Stimulated activated CD8-positive, alpha-beta memory T cell treated with anti-CD3 and anti-CD28 coated beads, Interleukin-4, amount 100 ng/mL, for 1 hour (primary cell): ENCODE measurements around the gene DAPL1.

Experiments used
- DNase-seq, 2 donors: peaks; one replicate each; pipeline ENCODE4 v3.0.0-alpha.2; 2020; ENCODE audit warnings: low read depth in 2 of 2, low spot score in 1 of 2

DAPL1 gene, protein sequence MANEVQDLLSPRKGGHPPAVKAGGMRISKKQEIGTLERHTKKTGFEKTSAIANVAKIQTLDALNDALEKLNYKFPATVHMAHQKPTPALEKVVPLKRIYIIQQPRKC

DNA sequence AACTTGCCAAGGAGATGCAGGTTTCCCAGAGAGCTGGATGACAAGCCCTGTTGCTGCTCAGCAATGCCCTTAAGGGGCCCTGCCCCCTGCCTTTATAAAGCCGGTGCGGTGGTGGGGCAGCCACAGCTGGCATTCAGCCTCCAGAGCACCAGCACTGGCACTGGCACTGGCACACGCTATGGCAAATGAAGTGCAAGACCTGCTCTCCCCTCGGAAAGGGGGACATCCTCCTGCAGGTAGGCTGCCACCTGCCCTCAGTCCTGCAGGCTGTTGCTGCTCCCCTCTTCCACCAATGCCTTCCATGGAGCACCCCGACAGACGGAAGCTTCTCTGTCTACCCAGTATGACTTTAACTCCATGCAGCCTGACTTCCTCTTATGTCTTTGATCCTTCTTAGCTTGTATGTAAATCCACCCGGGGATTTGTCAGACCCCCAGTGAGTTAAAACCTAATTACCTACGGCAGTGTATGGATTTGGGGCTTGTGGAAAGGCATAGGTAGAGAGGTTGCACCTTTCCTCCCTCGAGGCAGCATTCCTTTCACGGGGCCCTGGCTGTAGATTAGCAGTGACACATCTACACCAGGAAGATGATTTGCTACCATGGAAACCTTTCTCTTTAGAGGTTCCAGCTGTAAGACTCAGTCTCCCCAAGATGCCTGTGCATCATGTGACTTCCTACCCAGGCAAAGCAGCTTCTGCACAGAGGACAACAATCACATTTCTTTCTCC lies at the start of gene DAPL1:
TSS of gene DAPL1 (plus strand) at position 123 of the 730 bp plus-strand sequence. CDS start at position 179, 56 bp downstream.
- DNase-seq: no peak

DNA sequence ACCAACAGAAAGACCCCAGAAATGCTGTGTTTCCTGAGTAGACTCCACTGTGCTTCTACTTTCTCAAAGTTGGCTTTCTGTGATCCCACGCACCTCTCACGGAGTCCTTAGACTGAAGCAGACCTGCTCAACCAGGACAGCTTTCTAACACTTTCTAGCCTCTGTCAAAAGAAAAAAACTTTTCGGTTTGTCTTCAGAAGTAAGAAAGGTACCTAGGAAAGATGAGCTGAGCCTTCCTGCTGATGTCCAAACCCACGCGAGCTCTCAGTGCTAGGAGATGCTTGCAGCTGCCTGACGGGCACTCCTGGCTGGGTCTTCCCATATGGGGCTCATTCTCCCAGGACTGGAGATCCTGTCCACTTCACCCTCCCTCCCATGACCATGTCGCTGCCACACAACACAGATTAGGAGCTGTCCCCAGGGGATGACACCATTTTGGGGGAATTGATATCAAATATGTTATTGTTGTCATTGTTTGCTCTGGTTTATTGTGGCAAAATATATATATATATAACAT lies 49.2 kb upstream of the DAPL1 start:
- DNase-seq: no peak

DNA sequence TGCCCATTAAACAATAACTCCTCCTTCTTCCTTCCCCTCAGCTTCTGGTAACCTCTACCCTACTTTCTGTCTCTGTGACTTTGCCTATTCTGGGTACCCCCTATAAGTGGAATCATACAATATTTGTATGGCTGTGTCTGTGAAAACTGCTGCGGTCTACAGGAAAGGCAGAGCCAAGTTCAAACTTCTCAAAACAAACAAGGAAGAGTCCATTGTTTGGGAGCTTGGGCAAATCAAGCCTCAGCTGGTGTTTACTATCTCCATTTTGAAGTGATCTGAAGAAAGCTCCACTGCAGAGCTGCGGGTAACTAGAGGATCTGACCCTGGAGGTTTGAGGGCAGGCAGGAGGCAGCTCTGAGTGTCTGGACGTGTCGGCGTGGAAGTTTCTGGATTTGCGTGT lies 48.6 kb upstream of the DAPL1 start:
- no peak for DNase-seq

DNA sequence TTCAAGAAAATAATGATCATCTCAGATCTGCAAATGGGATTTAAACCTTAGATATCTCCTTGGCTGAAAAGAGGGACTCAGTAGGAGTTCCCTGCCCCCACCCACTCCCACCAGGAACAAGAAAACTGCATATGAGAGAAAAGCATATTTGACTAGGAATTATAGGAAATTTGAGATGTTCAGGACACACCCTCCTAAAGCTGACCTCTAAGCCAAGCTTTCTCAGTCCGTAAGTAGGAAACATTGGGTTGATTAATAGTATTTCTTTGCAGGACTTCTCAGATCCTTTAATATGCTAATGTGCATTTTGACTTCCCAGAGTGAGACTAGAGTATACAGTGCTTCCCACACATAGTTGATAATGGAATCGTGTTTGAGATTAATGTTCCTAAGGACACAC lies 47.8 kb upstream of the DAPL1 start:
- no peak for DNase-seq

DNA sequence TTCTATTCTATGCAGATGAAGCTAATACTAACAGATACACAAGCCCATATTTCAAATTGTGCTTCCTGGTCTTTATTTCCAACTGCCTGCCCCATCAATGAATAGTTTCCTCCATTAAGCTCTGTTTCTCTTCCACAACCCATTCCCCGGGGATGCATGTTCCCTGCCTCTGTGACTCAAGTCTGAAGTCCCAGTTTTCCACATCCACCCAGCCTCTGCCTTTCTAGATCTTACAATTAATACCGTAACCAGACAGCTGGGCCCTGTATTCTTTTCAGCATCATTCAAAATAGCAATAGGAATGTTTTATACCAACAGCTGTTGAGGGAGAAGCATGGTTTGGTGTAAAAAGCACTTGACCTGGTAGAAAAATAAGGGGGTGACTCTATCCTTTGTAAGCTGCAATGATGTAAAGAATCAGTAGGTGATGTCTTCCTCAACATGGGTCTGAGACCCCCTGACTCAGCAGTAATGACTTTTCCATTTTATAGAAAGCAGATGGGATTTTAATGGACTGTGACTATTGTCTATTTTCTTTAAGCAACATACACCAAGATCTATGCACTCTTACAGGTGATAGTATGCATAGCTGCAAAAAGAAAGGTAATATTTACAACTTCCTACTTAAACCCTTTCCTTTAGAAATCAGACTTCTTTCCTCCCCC lies 46.1 kb upstream of the DAPL1 start:
- DNase-seq: no peak

DNA sequence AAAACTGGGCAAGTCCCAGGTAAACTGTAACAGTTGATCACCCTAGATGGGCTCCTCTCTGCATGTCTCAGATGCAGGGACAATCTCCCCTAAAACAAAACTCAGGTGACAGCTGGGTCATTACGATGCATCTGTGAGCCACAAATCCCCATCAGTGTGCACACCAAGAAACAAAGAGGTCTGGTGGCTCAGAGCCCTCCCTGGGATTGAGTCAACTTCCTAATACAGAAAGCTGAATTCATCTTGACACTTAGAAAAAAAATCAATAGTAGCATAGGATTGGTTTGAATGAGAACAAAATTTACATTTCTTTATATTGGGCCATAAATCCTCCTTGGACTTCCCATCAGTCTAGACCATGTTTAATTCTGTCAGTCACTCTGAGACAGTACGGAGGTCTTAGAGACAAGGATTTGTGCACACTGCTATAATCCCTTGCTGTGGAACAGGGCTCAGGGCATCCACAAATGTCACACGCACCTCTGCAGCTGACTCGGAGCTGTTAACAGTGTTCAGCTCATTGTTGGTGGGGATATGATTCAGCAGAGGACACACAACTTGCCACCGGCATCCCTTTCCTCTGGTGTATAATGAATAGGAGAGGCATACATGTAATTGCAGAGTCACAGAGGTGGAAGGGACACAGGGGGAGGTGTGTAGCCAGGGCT lies 44.5 kb upstream of the DAPL1 start:
- DNase-seq: no peak

DNA sequence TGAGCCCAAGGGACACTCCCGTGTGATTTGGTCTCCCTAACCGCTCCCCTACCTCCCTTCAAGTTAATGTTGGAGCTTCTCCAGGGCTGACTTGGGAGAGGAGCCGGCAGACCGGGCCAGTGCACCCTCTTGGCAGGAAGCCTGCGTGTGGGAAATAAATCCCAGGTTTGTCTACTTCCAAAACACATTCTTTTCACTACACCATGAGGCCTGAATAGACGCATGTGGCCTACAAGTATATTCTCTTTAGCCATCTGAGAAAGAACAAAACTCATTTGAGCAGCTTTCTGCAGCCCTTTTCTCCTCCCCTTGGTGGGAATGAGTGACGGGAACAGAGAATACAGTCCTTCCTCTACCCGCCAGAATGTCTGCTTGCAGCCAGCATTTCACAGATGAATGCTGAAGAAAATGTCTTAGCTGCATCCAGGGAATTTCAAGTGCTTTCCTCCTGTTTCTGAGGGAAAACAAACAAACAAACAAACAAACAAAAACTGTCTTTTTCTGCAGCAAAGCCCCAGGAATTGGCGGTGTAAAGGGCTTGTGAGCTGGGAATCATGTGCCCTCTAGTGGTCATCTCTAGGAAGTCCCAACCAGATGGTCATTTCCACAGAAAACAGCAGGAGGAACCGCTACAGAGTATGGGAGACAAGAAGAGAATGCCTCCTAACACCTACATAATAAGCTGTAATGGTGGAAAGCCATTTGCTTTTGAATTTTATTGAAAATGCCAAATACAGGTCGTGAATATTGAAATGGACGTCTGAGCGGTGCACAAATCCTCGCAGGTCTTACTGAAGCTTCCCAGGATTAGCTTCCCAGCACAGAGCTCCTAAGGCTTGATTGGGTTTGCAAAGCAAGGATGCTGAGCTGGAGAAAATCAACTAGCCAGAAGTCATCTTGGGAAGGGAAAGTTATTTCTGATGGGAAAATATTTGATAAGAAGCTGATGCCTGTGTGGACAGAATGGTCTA lies 41.2 kb upstream of the DAPL1 start:
- DNase-seq: no peak

DNA sequence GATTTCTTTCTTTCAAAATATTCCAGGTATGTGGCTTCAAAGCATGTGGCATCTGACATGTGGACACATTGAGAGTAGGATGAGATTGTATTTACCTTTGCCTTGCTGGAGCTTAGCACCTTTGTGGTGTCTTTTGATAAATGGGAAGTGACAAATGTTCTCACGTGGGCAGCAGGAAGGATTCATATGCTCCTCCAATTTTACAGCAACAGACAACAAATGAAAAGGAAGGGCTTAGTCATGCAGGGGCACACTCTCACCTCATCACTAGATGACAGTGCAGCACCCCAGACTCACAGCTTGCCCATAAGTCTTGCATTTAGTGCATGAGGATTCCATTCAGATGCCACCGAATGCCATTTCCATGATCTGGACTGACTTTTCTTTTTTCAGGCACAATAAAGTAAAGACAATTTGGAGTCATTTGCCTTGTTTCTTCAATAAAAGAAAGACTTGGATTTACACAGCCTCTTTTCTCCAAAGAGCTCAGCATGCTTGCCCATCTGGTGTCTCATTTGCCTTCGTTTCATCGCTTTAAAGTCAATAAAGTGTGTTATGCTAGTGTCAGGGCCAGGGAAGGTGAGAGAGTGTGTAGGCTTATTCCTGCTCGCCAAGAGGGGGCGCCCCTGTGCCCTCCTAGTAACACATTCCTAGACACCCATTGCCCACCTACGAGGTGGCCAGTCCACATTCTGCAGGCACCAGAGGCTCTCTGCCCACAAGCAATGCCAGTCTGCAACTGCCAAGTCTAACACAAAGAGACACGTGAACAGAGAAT lies 39.6 kb upstream of the DAPL1 start:
- DNase-seq: no peak

DNA sequence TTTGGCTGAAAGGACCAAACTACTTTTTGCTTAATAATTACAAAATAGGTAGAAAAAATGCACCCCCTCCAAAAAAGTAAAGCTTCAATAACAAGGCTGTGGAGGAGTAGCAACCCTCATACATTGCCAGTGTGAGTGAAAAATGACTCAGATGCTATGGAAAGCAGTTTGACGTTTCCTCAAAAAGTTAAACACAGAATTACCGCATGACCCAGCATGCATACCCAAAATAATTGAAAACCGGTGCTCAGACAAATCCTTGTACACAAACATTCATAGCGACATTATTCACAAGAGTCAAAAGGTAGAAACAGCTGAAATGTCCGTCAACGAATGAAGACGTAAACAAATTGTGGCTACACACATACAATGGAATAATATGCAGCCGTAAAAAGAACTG lies 38.8 kb upstream of the DAPL1 start:
- no peak for DNase-seq

DNA sequence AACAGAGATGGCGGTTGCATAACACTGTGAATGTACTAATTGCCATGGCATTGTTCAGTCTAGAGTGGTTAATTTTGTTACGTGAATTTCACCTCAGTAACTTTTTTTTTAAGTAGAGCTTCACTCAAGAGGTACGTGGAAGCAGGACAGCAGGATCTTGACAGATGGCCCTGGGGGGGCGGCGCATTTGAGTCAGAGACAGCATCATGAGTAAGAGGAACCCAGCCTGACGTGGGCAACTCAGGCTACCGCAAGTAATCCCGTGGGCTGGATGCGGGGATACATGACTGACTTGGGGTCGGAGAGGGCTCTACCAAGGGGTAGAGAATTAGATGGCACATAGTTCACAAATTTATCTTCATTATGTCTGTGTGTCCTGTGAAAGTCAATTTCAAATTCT lies 38.1 kb upstream of the DAPL1 start:
- no peak for DNase-seq

DNA sequence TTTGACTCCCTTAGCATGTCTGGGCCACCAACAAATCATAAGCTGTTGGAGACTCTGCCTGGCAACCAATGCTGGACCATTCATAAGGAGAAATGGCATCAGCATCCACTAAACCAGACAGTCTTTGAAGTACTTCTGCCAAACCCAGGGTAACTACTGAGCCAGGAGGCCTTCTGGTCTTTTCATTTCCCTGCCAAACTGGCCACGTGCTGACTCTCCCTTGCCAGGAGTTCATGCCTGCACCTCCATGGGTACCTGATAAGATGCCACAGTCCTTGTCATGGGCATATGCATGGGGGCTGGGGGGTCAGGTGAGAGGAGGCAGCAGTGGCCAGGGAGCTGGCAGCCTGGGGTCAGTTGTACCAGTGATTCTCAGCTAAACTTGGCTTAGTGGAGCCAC lies 34.2 kb upstream of the DAPL1 start:
- DNase-seq: no peak

DNA sequence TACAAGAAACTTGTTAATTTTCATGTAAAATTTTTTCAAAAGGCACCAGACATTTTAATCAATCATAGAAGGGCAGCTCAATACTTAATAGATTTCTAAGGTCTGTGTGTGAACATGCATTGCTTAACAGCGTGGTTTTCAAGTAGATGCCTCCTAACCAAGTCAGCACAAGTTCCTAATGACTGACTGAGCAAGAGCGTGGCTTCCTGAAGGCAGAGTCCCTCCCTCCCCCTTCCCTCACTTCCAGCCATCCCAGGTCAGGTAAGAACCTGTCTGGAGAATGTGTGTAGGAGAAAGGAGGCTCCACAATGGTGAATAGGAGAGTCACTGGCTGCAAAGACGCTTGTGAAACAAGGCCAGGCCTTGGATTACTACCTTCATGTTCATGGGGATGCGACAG lies 33.5 kb upstream of the DAPL1 start:
- no peak for DNase-seq

DNA sequence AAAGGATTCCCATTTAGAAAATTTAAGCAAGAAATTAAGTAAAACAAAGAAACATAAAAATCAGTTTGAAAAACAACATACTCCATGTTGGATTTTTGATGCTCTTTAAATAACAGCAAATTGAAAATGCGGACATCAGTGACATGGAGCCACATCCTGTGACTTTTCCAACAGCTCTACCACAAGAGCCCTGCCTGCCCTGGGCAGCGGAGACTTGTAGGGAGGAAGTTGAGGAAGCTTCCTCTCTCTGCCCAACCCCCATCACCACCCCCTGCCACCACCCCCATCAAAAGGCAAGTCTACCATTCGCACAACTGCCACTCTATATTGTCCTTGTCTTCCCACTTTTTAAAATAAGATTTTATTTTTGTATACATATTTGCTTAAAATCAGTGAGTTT lies 32.8 kb upstream of the DAPL1 start:
- DNase-seq: no peak

DNA sequence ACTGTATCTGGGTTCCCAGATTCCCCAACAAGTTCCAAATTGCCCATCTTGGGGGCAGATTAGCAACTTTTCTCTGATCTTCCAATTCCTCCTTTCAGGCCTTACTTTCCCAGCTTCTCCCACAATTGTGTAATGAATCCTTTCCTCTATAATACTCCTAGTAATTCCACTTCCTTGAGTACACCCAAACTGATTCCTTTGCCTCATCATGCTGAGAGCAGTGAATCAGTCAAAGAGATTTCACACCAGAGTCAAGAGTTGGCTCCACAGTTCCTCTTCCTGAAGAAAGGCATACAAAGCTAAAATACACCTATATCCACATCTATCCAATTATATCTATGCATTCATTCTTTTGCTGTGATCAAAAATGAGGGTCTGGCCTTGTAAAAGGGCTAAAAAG lies 28.6 kb upstream of the DAPL1 start:
- DNase-seq: no peak

DNA sequence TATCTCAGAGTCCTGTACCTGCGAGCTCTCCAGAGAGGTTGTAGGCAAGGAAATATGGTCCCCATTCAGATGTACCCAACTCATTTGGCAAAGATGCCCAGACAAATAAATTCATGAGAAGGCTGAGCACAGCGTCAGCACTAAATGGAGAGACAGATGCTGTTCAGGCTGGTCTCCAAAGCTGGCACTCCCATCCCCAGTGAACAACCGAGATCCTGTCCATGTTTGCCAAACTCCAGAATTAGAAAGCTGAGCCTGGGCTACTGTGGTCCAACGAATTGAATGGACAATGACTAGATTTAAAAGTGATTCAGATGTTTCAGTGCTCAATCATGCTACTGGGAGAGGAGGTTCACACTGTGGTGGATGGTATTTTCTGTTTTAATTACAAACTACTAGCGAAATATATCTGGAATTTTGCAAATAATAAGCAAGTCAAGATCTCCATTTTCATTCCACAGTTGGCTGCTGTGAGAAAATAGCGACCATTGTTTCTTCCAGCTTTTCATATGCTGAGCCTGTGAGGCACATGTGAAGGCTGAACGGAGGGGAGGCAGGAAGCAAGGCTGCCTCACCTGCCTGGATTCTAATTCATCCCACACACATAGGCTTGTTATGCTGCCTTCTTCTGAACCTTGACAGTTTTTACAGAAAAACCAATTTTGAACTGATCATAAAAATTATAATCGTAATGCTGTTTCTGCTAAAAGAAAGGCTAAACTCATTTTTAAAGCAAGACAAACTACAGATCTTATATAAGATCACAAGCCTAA lies 22.6 kb upstream of the DAPL1 start:
- no peak for DNase-seq

DNA sequence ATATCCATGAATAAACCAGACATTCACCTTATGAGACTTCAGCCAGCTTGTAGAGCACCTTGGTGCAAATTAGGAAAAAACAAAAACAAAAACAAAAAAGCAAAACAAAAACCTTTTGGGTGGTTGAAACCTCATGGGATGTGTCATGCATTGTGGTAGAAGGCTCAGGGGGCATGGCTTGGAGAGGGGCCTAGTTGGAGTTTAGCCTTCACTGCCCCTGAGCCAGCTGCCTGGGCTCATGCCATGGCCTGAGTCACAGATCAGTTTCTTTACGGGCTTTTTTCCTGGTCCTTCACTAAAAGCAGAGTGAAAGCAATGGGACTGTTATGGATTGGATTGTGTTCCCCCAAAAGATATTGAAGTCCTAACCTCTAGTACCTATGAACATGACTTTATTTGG lies 22.0 kb upstream of the DAPL1 start:
- DNase-seq: no peak

DNA sequence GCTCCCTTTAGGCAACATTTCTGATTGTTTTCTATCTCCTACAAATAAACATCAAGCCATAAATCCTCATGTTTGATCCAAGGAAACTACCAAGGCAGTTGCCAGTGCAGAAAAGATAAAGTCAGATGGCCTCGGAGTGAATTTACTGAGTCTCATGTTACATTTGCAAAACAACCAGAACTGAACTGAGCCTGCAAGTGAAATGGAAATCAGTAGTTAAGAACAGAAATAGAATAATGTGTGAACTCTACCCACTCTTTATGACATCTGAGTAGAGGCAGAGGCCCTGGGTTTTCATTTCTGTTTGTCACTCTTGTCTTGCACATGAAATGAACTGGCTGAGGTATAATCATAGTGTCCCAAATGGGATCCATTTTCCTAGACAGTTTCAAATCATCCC lies 20.4 kb upstream of the DAPL1 start:
- no peak for DNase-seq

DNA sequence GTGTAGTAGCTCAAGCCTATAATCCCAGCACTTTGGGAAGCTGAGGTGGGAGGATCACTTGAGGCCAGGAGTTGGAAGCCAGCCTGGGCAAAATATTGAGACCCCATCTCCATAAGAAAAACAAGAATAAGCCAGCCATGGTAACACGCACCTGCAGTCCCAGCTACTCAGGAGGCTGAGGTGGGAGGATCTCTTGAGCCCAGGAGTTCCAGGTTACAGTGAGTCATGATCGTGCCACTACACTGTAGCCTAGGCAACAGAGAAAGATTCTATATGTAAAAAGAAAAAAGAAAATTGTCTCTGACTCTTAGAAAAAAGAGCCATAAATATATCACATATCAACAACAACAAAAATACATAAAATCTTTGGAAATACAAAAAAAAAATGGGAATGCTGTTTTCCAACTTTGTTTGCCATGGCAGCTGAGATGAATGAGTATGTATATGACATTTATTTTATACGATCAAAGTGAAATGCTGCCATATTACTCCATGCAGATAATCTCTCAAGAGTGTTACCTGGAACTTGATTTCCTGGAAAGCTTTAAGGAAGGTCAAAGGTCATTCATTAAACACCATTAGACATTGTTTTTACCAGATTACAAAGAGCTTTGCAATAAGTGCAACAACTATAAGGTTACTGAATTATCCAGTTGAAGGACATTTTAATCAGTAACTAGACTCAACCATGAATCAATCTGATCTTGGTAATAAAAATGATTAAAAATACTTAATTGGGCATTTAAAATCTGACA lies 19.7 kb upstream of the DAPL1 start:
- DNase-seq: no peak

DNA sequence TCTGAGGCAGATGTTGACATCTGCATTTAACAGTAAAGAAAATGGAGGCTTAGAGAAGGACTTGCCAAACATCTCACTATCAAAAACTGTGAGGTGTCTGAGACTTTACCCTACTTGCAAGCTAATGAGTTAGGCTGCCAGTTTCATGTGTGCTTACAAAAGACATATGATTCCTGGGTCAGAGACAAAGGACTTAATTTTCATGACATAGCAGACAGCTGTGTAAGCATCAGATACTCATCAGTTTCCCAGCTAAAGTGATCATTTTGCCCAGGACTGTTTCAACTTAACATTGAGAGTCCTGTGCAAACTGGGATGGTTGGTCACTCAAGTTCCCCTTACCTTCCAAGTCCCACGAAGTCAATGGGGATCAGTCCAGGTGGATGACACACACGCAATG lies 18.9 kb upstream of the DAPL1 start:
- DNase-seq: no peak
